NCI-H345 treated with DMSO at 0.1 percent for 48 hours (cell line): Measurements from ENCODE around the gene SNRPB.

Experiments used
- DNase-seq: peaks from one replicate; lab custom pipeline; 2025; ENCODE audit not compliant: unreplicated experiment; lab: John Stamatoyannopoulos, UW

The SNRPB gene

DNA sequence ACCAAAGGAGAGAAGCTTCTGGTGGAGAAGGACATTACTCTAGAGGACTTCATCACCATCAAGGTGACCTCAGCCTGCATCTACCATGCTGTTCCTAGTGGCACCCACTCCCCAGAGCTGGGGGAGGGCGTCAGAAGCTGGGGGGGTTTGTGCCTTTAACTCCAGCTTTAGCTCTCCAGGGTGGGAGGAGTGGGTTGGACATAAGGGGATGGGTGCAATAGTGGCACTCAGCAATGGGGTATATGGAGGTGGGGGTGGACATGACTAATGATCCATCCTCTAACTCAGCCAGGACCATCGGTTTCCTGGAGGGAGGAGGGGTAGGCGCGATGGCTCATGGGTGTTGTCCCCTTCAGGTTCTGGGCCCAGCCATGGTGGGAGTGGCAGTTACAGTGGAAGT lies 40.1 kb downstream of the SNRPB start:
- no peak for DNase-seq

DNA sequence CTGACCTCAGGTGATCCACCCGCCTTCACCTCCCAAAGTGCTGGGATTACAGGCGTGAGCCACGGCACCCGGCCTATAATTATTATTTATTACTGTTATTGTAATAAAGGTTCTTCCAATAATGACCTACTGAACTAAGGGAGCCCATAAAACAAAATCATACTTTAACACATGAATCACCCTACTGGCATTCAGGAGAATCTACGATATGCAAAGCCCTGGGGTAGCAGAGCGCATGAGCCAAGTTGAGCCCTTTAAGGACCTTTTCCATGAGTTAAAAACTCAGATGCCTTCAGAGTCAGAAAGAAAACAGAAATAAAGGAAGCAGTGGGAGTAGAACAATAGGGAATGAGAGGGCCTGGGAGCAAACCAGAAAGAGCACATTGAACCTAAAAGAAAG lies 41.5 kb downstream of the SNRPB start:
- no peak for DNase-seq

DNA sequence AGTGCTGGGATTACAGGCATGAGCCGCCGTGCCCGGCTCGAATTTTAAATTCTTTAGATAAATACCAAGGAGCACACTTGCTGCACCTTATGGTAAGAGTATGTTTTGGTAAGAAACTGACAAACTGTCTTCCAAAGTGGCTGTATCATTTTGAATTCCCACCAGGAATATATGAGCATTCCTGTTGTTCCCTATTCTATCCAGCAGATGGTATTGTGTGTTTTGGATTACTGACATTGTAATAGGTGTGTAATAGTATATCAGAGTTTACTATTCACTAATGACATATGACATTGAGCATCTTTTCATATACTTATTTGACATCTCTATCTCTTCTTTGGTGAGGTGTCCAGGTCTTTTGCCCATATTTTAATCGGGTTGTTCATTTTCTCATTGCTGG lies 49.3 kb downstream of the SNRPB start:
- DNase-seq, result no peak

DNA sequence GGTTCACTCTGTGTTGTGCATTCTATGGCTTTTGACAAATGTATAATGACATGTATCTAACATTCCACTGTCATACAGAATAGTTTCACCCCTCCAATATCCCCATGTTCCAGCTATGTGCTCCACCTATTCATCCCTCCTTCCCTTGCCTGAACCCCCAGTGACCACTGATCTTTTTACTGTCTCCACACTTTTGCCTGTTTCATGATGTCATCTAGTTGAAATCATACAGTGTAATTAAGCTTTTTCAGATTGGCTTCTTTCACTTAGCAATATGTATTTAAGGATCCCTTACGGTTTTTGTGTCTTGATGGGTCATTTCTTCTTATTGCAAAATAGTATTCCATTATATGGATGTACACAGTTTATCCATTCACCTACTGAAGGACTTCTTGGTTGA lies 50.1 kb downstream of the SNRPB start:
- no peak for DNase-seq

DNA sequence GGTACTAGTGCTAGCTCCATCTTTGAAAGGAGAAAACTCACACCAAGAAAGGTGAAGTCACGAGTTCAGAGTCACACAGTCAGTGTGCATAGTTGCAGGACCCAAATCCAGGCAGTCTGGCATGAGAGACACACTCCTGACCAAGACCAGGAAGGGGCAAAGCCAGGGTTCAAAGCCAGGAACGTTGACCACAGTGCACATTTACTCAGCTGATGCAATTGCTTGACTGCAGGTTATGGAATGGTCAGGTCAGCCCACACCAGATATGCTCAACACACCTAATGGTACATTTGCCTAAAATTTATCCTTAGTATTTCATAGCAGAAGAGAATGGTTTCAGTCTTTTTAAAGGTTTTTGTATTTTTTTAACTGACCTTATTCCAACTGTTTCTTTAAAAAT lies 52.2 kb downstream of the SNRPB start:
- no peak for DNase-seq

DNA sequence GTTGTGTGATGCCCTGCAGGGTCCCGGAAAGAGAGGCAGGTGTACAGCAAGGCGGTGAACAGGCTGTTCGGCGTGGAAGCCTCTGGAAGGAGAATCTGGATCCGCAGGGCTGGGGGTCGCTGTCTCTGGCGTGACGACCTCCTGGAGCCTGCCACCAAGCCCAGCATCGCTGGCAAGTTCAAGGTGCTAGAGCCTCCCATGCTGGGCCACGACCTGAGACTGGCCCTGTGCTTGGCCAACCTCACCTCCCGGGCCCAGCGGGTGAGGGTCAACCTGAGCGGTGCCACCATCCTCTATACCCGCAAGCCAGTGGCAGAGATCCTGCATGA lies 53.4 kb downstream of the SNRPB start:
- DNase-seq, result no peak

DNA sequence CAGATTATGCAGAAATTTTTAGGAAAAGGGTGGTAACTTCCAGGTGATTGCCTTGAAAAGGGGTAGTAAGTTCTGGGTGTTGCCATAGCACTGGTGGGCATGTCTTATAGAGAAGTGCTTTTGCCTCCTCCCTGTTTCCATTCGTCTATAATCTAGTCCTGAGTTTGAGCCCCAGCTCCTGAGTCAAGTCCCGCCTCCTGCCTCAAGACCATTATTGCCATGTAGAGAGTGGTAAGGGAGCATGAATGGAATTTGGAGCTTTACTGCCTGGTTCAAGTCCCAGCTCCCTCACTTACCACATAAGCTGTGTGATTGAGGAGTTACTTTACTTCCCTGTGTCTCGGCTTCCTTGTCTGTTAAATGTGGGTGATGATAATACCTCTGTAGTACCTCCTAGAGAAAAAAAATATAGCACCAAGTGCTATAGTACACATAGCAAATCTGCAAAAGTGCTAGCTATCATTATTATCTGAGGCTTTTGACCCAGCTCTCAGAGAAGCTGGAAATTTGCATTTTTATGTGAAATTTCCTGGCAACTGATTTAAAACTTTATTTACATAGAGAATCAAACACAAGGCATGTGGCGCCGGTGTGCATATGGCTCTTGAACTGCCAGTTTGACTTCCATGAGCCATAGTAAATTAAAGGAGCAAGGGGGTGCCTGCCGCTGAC lies 53.9 kb downstream of the SNRPB start:
- no peak for DNase-seq
